SK-MEL-5 (cell line): Measurements from ENCODE around the gene SERPINA12. TPM values are rescaled to one million over a fixed set of nuclear protein-coding genes. Genes with fewer than 3 reads are reported as not detected.

ENCODE experiments used
- DNase-seq: peaks from one replicate; pipeline ENCODE4 v3.0.0-alpha.2; 2016; ENCODE audit warnings: low read depth, low spot score
- in situ Hi-C: cut with HindIII; loops from 2 replicates; pipeline ENCODE4 v1.10.0; 2016; ENCODE audit warnings: low sequenced_read_pairs, high pct_unique_total_duplicates, low pct_unique_long_range_greater_than_20kb
- polyA plus RNA-seq, 2 experiments: library from polyadenylated mRNA; depleted of rRNA; stranded (reverse); fragments of >200 nt; gene quantifications; 2 replicates each; pipeline ENCODE4 v1.2.3, GENCODE V29; 2015
- total RNA-seq: library from RNA; depleted of rRNA; stranded (reverse); fragments of >200 nt; shearing (Covaris generic); gene quantifications from 2 replicates; pipeline ENCODE4 v1.2.3, GENCODE V29; 2014; rRNA removed

Gene SERPINA12
- total RNA-seq, result not detected in 2 replicates
- polyA plus RNA-seq (2015; cell fraction: cytosol; rRNA removed), result not detected in 2 replicates
- not detected in 2 replicates for polyA plus RNA-seq (2015; cell fraction: nucleus; rRNA removed)

GRCh38 chr14:94509356-94509755 lies at the start of gene SERPINA12:
TSS of gene SERPINA12 (minus strand) at chr14:94509469. CDS start at chr14:94498397, 11,072 bp downstream.
- no peak for DNase-seq
- in situ Hi-C loops, result no loop called here

- in situ Hi-C loops, result no loop called here
Observed at GRCh38 chr14:94558842-94559241, 49.6 kb upstream of the SERPINA12 start.

GRCh38 chr14:94557327-94557726 lies 48.1 kb upstream of the SERPINA12 start:
- in situ Hi-C loops, result no loop called here
- DNase-seq, result no peak

More at GRCh38 chr14:94558842-94559241, 49.6 kb upstream of the SERPINA12 start:
- DNase-seq, result no peak

- peak; percentile 22 for DNase-seq
- in situ Hi-C loops, result no loop called here
Observed at GRCh38 chr14:94555991-94556390, 46.7 kb upstream of the SERPINA12 start.

GRCh38 chr14:94550041-94550440 lies 40.8 kb upstream of the SERPINA12 start:
- no peak for DNase-seq
- in situ Hi-C loops, result no loop called here

- in situ Hi-C loops, result no loop called here
- DNase-seq, result peak; percentile 62
Observed at GRCh38 chr14:94548999-94549985, 40.0 kb upstream of the SERPINA12 start.

GRCh38 chr14:94548131-94548998 lies 39.1 kb upstream of the SERPINA12 start:
- in situ Hi-C loops, result no loop called here

GRCh38 chr14:94547726-94548125 lies 38.5 kb upstream of the SERPINA12 start:
- DNase-seq, result no peak
- in situ Hi-C loops, result no loop called here

More at GRCh38 chr14:94548131-94548998, 39.1 kb upstream of the SERPINA12 start:
- no peak for DNase-seq

GRCh38 chr14:94547151-94547680 lies 37.9 kb upstream of the SERPINA12 start:
- in situ Hi-C loops, result no loop called here
- DNase-seq, result no peak

GRCh38 chr14:94545131-94545841 lies 36.0 kb upstream of the SERPINA12 start:
- in situ Hi-C loops, result no loop called here
- no peak for DNase-seq

GRCh38 chr14:94544726-94545125 lies 35.5 kb upstream of the SERPINA12 start:
- no peak for DNase-seq
- in situ Hi-C loops, result no loop called here

GRCh38 chr14:94543449-94544124 lies 34.3 kb upstream of the SERPINA12 start:
- in situ Hi-C loops, result no loop called here
- DNase-seq, result no peak

GRCh38 chr14:94542811-94543440 lies 33.7 kb upstream of the SERPINA12 start:
- no peak for DNase-seq
- in situ Hi-C loops, result no loop called here

GRCh38 chr14:94542111-94542810 lies 33.0 kb upstream of the SERPINA12 start:
- DNase-seq, result no peak
- in situ Hi-C loops, result no loop called here

GRCh38 chr14:94541234-94541975 lies 32.1 kb upstream of the SERPINA12 start:
- in situ Hi-C loops, result no loop called here
- DNase-seq, result no peak
